Fibroblast of mammary gland (primary cell): Measurements from ENCODE around the gene OXCT1.
"Not testable (repeated sequence)": the region's sequence is repeated elsewhere in the genome, so short reads cannot be mapped to it uniquely, and the experiment has no call there.

Experiments
- DNase-seq: peaks from one replicate; pipeline ENCODE4 v3.0.0-alpha.2; 2010; ENCODE audit warnings: low read depth
- H3K4me3 ChIP-seq: 2 replicates; pipeline ENCODE4 v1.5.1; 2011; ENCODE audit warnings: low read depth, mild to moderate bottlenecking, low read length, moderate library complexity; ENCODE audit not compliant: control insufficient read depth
- CTCF ChIP-seq: conservative IDR thresholded peaks from 2 replicates; pipeline ENCODE4 v1.5.1; 2011; ENCODE audit warnings: low read depth, low read length, inconsistent platforms; ENCODE audit not compliant: control insufficient read depth, insufficient read depth

Gene OXCT1

GRCh38 chr5:41738710-41739354 is 131.4 kb downstream of the OXCT1 start:
- no peak overlapping the region for H3K4me3 ChIP-seq
- no peak for TF ChIP-seq CTCF
- DNase-seq = no peak

GRCh38 chr5:41736641-41737040 is 133.6 kb downstream of the OXCT1 start:
- H3K4me3 ChIP-seq = no peak overlapping the region
- DNase-seq = peak; percentile 19

GRCh38 chr5:41735213-41735612 is 135.0 kb downstream of the OXCT1 start:
- DNase-seq = no peak
- no peak overlapping the region for H3K4me3 ChIP-seq
- no peak for TF ChIP-seq CTCF

More at GRCh38 chr5:41736641-41737040, 133.6 kb downstream of the OXCT1 start:
- TF ChIP-seq CTCF = no peak

- H3K4me3 ChIP-seq, DNase-seq: not testable (repeated sequence)
Measured at GRCh38 chr5:41729381-41729780, 140.8 kb downstream of the OXCT1 start.

- DNase-seq = no peak
- no peak overlapping the region for H3K4me3 ChIP-seq
- TF ChIP-seq CTCF = no peak
Measured at GRCh38 chr5:41728281-41728680, 141.9 kb downstream of the OXCT1 start.

- no peak overlapping the region for H3K4me3 ChIP-seq
- peak; percentile 10 for DNase-seq
- peak; percentile 34 for TF ChIP-seq CTCF
Measured at GRCh38 chr5:41722359-41722950, 147.8 kb downstream of the OXCT1 start.

- no peak for DNase-seq
- H3K4me3 ChIP-seq = no peak overlapping the region
- no peak for TF ChIP-seq CTCF
Measured at GRCh38 chr5:41721516-41721915, 148.7 kb downstream of the OXCT1 start.
